Measurements from ENCODE around the gene ANKRD65.

GRCh38 chr1:1435911-1436629 lies 15.0 kb upstream of the ANKRD65 start:
- TF ChIP-seq POLR2A (IDR thresholded peaks at IDR 0.05), result no peak
- no peak for TF ChIP-seq POLR2AphosphoS5 (IDR thresholded peaks at IDR 0.05)
- TF ChIP-seq CTCF (IDR thresholded peaks at IDR 0.05), result no peak
- no peak for TF ChIP-seq EP300 (IDR thresholded peaks at IDR 0.05)

Data from sigmoid colon (tissue), 4 donors.